Stimulated activated CD8-positive, alpha-beta memory T cell treated with anti-CD3 and anti-CD28 coated beads, Interleukin-4, amount 100 ng/mL, for 1 hour (primary cell): ENCODE results near the gene USP50.
"Not testable (repeated sequence)": the region's sequence is repeated elsewhere in the genome, so short reads cannot be mapped to it uniquely, and the experiment has no call there.

ENCODE experiments used
- DNase-seq, 2 donors: peaks; one replicate each; pipeline ENCODE4 v3.0.0-alpha.2; 2020; ENCODE audit warnings: low read depth in 2 of 2, low spot score in 1 of 2

Gene USP50

GRCh38 chr15:50505656-50506055, 40.8 kb downstream of the USP50 start:
- DNase-seq, result not testable (repeated sequence)

- DNase-seq, result no peak
Measured at GRCh38 chr15:50503144-50503543, 43.3 kb downstream of the USP50 start.

- no peak for DNase-seq
Measured at GRCh38 chr15:50501815-50502214, 44.7 kb downstream of the USP50 start.

- DNase-seq, result no peak
Measured at GRCh38 chr15:50500352-50500751, 46.1 kb downstream of the USP50 start.

GRCh38 chr15:50496692-50497091, 49.8 kb downstream of the USP50 start:
- DNase-seq, result no peak

GRCh38 chr15:50494547-50494946, 51.9 kb downstream of the USP50 start:
- DNase-seq, result not testable (repeated sequence)

GRCh38 chr15:50493625-50494024, 52.8 kb downstream of the USP50 start:
- DNase-seq, result no peak

GRCh38 chr15:50487287-50487686, 59.2 kb downstream of the USP50 start:
- no peak for DNase-seq

GRCh38 chr15:50485389-50485788, 61.1 kb downstream of the USP50 start:
- DNase-seq, result no peak

GRCh38 chr15:50484781-50485180, 61.7 kb downstream of the USP50 start:
- no peak for DNase-seq

GRCh38 chr15:50476143-50476542, 70.3 kb downstream of the USP50 start:
- no peak for DNase-seq

GRCh38 chr15:50471072-50471471, 75.4 kb downstream of the USP50 start:
- no peak for DNase-seq

GRCh38 chr15:50463423-50464358, 82.8 kb downstream of the USP50 start:
- DNase-seq, result no peak

GRCh38 chr15:50458348-50459112, 87.9 kb downstream of the USP50 start:
- no peak for DNase-seq

- no peak for DNase-seq
Measured at GRCh38 chr15:50452927-50453326, 93.5 kb downstream of the USP50 start.
